Endothelial cell of umbilical vein (primary cell): ENCODE measurements around the gene HNRNPLL.

Source experiments
- EZH2 ChIP-seq: IDR thresholded peaks from 2 replicates; pipeline ENCODE4 v1.6.1; 2012; ENCODE audit warnings: borderline replicate concordance, low read depth, mild to moderate bottlenecking, moderate library complexity, low read length, inconsistent platforms; ENCODE audit not compliant: severe bottlenecking
- FOS ChIP-seq: IDR thresholded peaks from 2 replicates; pipeline ENCODE4 v1.6.1; 2011; ENCODE audit warnings: mild to moderate bottlenecking, low read length, moderate library complexity, borderline replicate concordance; ENCODE audit not compliant: insufficient read depth
- GATA2 ChIP-seq: IDR thresholded peaks from 2 replicates; pipeline ENCODE4 v1.7.0; 2011; ENCODE audit warnings: low read depth, mild to moderate bottlenecking, moderate library complexity, mixed read lengths, low read length; ENCODE audit not compliant: insufficient read length, insufficient read depth
- JUN ChIP-seq: IDR thresholded peaks from 2 replicates; pipeline ENCODE4 v1.6.1; 2011; ENCODE audit warnings: borderline replicate concordance, low read depth; ENCODE audit not compliant: insufficient read length, insufficient read depth
- MYC ChIP-seq: IDR thresholded peaks from one replicate; pipeline ENCODE4 v1.6.1; 2011; ENCODE audit warnings: mild to moderate bottlenecking, low read depth, low read length
- POLR2A ChIP-seq: IDR thresholded peaks from 2 replicates; pipeline ENCODE4 v1.6.1; 2012; ENCODE audit warnings: low read depth, mild to moderate bottlenecking, control low read depth, low read length
- POLR2AphosphoS5 ChIP-seq: IDR thresholded peaks from 2 replicates; pipeline ENCODE4 v1.6.1; 2012; ENCODE audit warnings: low read depth, mild to moderate bottlenecking, control low read depth, low read length, moderate library complexity; ENCODE audit not compliant: insufficient read depth
- TF ChIP-seq, protein P1 (sequence below), 2 donors: IDR thresholded peaks; 1 replicate in 1 of 2; 2 replicates in 1 of 2; pipeline ENCODE4 v1.5.1; 2011; ENCODE audit warnings: low read length in 2 of 2, mild to moderate bottlenecking in 2 of 2, moderate library complexity in 2 of 2, control low read depth in 1 of 2, inconsistent platforms in 1 of 2, low read depth in 1 of 2; ENCODE audit not compliant: insufficient read depth in 1 of 2; ENCODE audit errors: extremely low read depth in 1 of 2
- TF ChIP-seq, protein P2 (sequence below): IDR thresholded peaks from 2 replicates; pipeline ENCODE4 v1.6.1; 2011; ENCODE audit not compliant: insufficient read depth, insufficient read length

GRCh38 chr2:38598991-38599295 is 3.8 kb downstream of the HNRNPLL start:
- TF ChIP-seq, protein P1, sequence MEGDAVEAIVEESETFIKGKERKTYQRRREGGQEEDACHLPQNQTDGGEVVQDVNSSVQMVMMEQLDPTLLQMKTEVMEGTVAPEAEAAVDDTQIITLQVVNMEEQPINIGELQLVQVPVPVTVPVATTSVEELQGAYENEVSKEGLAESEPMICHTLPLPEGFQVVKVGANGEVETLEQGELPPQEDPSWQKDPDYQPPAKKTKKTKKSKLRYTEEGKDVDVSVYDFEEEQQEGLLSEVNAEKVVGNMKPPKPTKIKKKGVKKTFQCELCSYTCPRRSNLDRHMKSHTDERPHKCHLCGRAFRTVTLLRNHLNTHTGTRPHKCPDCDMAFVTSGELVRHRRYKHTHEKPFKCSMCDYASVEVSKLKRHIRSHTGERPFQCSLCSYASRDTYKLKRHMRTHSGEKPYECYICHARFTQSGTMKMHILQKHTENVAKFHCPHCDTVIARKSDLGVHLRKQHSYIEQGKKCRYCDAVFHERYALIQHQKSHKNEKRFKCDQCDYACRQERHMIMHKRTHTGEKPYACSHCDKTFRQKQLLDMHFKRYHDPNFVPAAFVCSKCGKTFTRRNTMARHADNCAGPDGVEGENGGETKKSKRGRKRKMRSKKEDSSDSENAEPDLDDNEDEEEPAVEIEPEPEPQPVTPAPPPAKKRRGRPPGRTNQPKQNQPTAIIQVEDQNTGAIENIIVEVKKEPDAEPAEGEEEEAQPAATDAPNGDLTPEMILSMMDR (IDR thresholded peaks at IDR 0.05; ENCODE audit: extremely low read depth in 1 of 2, insufficient read depth in 1 of 2, low read depth in 1 of 2, low read length in 2 of 2) = no peak
- no peak for TF ChIP-seq JUN
- no peak for TF ChIP-seq POLR2A
- no peak for TF ChIP-seq EZH2
- no peak for TF ChIP-seq POLR2AphosphoS5
- TF ChIP-seq, protein P2, sequence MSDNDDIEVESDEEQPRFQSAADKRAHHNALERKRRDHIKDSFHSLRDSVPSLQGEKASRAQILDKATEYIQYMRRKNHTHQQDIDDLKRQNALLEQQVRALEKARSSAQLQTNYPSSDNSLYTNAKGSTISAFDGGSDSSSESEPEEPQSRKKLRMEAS = no peak
- no peak for TF ChIP-seq MYC
- no peak for TF ChIP-seq FOS
- no peak for TF ChIP-seq GATA2
